NB4 (cell line): Measurements from ENCODE around the gene GAL3ST1.

Source experiments
- DNase-seq: peaks from one replicate; pipeline ENCODE4 v3.0.0; 2010; ENCODE audit warnings: low read depth
- H3K4me3 ChIP-seq: one replicate; pipeline ENCODE4 v1.5.1; 2011; ENCODE audit warnings: mild to moderate bottlenecking, low read depth, low read length, moderate library complexity
- MYC ChIP-seq: IDR thresholded peaks from 2 replicates; pipeline ENCODE4 v1.6.1; 2011; ENCODE audit warnings: low read depth, low read length
- POLR2A ChIP-seq: IDR thresholded peaks from 2 replicates; pipeline ENCODE4 v1.6.1; 2011; ENCODE audit warnings: mild to moderate bottlenecking; ENCODE audit not compliant: insufficient read length; ENCODE audit errors: extremely low read depth
- TF ChIP-seq, protein P1 (sequence below): IDR thresholded peaks from one replicate; pipeline ENCODE4 v1.5.1; 2012; ENCODE audit warnings: low read depth, low read length
- TF ChIP-seq, protein P2 (sequence below): IDR thresholded peaks from 2 replicates; pipeline ENCODE4 v1.6.1; 2011; ENCODE audit warnings: low read depth, low read length

Gene GAL3ST1

DNA sequence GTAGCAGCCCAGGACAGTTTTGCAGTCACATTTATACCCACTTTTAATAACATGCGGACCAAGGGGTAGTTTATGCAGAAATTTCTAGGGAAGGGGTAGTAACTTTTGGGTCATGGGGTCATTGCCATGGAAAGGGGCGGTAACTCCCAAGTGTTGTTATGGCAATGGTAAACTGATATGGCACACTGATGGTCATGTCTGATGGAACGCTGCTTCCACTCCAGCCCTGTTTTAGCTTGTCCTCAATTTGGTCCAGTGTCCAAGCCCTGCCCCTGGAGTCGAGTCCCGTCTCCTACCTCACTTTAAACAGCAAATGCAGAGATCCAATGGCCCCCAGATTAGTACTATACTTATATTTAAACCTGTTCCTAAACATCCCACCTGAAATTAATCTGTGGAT is 57.7 kb downstream of the GAL3ST1 start:
- TF ChIP-seq, protein P1, sequence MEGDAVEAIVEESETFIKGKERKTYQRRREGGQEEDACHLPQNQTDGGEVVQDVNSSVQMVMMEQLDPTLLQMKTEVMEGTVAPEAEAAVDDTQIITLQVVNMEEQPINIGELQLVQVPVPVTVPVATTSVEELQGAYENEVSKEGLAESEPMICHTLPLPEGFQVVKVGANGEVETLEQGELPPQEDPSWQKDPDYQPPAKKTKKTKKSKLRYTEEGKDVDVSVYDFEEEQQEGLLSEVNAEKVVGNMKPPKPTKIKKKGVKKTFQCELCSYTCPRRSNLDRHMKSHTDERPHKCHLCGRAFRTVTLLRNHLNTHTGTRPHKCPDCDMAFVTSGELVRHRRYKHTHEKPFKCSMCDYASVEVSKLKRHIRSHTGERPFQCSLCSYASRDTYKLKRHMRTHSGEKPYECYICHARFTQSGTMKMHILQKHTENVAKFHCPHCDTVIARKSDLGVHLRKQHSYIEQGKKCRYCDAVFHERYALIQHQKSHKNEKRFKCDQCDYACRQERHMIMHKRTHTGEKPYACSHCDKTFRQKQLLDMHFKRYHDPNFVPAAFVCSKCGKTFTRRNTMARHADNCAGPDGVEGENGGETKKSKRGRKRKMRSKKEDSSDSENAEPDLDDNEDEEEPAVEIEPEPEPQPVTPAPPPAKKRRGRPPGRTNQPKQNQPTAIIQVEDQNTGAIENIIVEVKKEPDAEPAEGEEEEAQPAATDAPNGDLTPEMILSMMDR = no peak
- TF ChIP-seq, protein P2, sequence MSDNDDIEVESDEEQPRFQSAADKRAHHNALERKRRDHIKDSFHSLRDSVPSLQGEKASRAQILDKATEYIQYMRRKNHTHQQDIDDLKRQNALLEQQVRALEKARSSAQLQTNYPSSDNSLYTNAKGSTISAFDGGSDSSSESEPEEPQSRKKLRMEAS = no peak
- TF ChIP-seq MYC (no peak), POLR2A (no peak)
- DNase-seq = no peak
- H3K4me3 ChIP-seq = no peak overlapping the region

DNA sequence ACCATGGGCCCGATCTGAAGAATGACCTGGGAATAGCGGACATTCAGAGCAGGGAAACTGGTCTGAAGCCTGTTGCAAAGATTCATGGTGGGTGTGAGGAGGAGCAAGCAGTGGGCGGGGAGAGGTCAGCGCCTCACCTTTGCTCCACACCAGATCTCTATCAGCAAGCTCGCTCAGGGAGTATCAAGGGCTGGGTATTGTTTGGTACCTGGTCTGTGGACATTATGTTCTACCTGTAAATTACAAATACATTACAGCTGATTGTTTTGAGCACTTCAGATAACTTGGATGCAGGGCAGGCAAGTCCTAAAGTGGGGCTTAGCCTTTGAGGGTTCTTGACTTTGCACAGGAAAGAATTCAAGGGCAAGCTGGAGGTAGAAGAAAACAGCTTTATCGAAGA is 58.2 kb downstream of the GAL3ST1 start:
- H3K4me3 ChIP-seq = no peak overlapping the region
- DNase-seq = no peak
- no peak for TF ChIP-seq MYC

DNA sequence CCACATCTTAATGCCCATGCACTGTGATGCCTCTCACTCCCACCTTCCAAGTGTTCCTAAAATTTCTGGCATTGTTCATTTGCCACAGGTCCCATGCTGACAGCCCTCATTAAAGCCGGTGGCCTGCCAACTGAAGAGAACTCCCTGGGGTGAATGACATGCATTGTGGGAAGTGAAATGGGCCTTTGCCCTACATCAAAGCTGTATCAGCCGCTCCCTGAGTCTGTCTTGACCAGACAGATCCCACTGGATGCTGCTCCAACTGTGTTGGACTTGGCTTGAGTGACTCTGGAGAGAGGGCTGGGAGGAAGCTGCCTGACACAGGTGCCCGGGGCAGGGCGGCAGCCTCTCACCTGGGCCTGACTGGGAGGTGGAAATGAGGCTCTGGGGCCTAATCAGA is 60.2 kb downstream of the GAL3ST1 start:
- no peak overlapping the region for H3K4me3 ChIP-seq
- TF ChIP-seq POLR2A (no peak), MYC (no peak)
- TF ChIP-seq, protein P1 = no peak
- TF ChIP-seq, protein P2 = no peak
- no peak for DNase-seq

DNA sequence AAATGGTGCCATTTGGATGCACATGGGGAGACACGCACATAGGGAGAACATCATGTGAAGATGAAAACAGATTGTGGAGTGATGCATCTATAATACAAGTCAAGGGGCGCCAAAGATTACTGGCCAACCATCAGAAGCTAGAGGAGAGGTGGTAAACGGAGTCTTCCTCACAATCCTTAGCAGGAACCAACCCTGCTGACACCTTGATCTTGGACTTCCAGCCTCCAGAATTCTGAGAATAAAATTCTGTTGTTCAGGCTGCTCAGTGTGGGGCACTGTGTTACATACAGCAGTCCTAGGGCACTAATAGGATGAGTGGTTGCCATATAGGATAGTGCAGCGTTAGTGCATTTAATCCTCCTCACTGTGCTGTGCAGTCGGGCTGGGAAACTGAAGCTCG is 61.0 kb downstream of the GAL3ST1 start:
- TF ChIP-seq, protein P2 = no peak
- no peak for TF ChIP-seq MYC
- TF ChIP-seq POLR2A = no peak
- TF ChIP-seq, protein P1 = no peak
- no peak for DNase-seq
- no peak overlapping the region for H3K4me3 ChIP-seq

DNA sequence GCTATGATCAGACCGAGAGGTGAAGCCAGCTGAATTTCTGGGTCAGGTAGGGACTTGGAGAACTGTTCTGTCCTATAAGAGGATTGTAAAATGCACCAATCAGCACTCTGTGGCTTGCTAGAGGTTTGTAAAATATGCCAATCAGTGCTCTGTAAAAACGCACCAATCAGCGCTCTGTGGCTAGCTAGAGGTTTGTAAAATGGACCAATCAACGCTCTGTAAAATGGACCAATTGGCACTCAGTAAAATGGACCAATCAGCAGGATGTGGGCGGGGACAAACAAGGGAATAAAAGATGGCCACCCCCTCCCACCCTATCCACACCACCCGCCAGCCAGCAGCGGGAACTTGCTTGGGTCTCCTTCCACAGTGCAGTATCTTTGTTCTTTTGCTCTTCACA is 62.6 kb downstream of the GAL3ST1 start:
- TF ChIP-seq MYC (no peak), POLR2A (no peak)
- TF ChIP-seq, protein P2 = no peak
- TF ChIP-seq, protein P1 = no peak
- no peak overlapping the region for H3K4me3 ChIP-seq
- no peak for DNase-seq

DNA sequence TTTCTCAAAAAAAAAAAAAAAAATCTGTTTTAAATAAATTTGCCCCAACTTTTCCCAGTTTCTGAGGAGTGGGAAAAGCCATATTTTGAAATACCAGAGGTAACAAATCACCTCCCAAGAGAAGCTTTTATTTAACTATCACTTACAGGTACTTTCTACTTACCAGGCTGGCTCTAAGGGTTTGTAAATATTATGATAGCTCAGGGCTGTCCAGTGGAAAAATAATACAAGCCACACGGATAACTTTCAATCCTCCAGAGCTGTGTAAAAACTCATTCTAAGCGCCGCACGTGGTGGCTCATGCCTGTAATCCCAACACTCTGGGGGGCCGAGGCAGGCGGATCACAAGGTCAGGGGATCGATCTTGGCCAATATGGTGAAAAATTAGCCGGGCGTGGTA is 63.4 kb downstream of the GAL3ST1 start:
- no peak for DNase-seq
- H3K4me3 ChIP-seq = no peak overlapping the region
- TF ChIP-seq, protein P1 = no peak
- TF ChIP-seq, protein P2 = no peak
- TF ChIP-seq MYC = no peak
- TF ChIP-seq POLR2A = no peak

DNA sequence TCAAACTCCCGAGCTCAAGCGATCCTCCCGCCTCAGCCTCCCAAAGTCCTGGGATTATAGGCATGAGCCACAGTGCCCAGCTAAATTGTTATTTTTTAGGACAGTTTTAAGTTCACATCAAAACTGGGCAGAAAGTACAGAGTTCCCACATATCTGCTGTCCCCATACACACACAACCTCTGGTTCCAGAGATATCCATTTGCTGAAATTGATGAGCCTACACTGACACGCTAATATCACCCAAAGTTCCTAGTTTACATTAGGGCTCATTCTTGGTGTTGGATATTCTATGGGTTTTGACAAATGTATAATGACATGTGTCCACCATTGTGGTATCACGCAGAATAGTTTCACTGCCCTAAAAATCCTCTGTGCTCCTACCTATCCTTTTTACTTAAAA is 66.2 kb downstream of the GAL3ST1 start:
- no peak for DNase-seq
- H3K4me3 ChIP-seq = no peak overlapping the region
- no peak for TF ChIP-seq MYC
- TF ChIP-seq POLR2A = no peak
- TF ChIP-seq, protein P1 = no peak
- TF ChIP-seq, protein P2 = no peak
